ENCODE results near the gene PRDX5. TPM values are rescaled to one million over a fixed set of nuclear protein-coding genes. Genes with fewer than 3 reads are reported as not detected.

The PRDX5 gene
- total RNA-seq, 1 experiment from 2014 or later: 306 TPM

- Histone ChIP-seq H3K9me3 (no peaks in the 10 kb centered on the region), H3K4me3 (ENCODE audit: low read depth, low read length) (no peak overlapping the region), H3K36me3 (ENCODE audit: control insufficient read depth, insufficient read depth, low read length) (peaks cover 4% of the 10 kb centered on the region; the same call in 1 of the 2 replicates), H3K4me1 (peaks cover 16% of the 10 kb centered on the region), H3K27me3 (replicated peaks; ENCODE audit: control insufficient read depth, insufficient read depth, low read length) (no peaks in the 10 kb centered on the region)
- no peaks in the 10 kb centered on the region for H3K9me3 Mint-ChIP-seq (ENCODE audit: unreplicated experiment)
- ChIA-PET POLR2A (no interaction called here), CTCF (interaction anchor here (1.3 kb wide), 1 partner anchor 47 kb away, joined by 3 read pairs; no protein-coding TSS in a partner anchor)
- H3K27ac Mint-ChIP-seq (ENCODE audit: unreplicated experiment): peak overlapping the region; percentile 33
- TF ChIP-seq CTCF (IDR thresholded peaks at IDR 0.05; ENCODE audit: insufficient read depth in 1 of 2, low read depth in 1 of 2, low read length in 1 of 2, severe bottlenecking in 1 of 2, unreplicated experiment in 1 of 2): no peak
- intact Hi-C loops (cut with micrococcal nuclease; ENCODE audit: unreplicated experiment): no loop called here
- no peaks in the 10 kb centered on the region for H3K27me3 Mint-ChIP-seq (ENCODE audit: insufficient read depth, unreplicated experiment)
- BruUV-seq (replicated peaks): no TSS peak
- no peak for DNase-seq
- peaks cover 70% of the 10 kb centered on the region for H3K36me3 Mint-ChIP-seq (ENCODE audit: insufficient read depth, unreplicated experiment)
- peaks cover 16% of the 10 kb centered on the region for H3K4me1 Mint-ChIP-seq (ENCODE audit: low read depth, unreplicated experiment)
- no peak overlapping the region for H3K4me3 Mint-ChIP-seq (ENCODE audit: unreplicated experiment)
Measured at GRCh38 chr11:64312947-64313346, 5.0 kb upstream of the PRDX5 start.

- H3K27me3 ChIP-seq (replicated peaks; ENCODE audit: control insufficient read depth, insufficient read depth, low read length): no peaks in the 10 kb centered on the region
- no peak overlapping the region for H3K4me3 ChIP-seq (ENCODE audit: low read depth, low read length)
- ChIA-PET POLR2A (no interaction called here), CTCF (interaction anchor here (0.7 kb wide), 1 partner anchor 41 kb away, joined by 3 read pairs; no protein-coding TSS in a partner anchor)
- Mint-ChIP-seq H3K36me3 (ENCODE audit: insufficient read depth, unreplicated experiment) (peaks cover 69% of the 10 kb centered on the region), H3K27ac (ENCODE audit: unreplicated experiment) (peak overlapping the region; percentile 33), H3K27me3 (ENCODE audit: insufficient read depth, unreplicated experiment) (no peaks in the 10 kb centered on the region), H3K4me1 (ENCODE audit: low read depth, unreplicated experiment) (peaks cover 16% of the 10 kb centered on the region), H3K9me3 (ENCODE audit: unreplicated experiment) (no peaks in the 10 kb centered on the region), H3K4me3 (ENCODE audit: unreplicated experiment) (no peak overlapping the region)
- no TSS peak for BruUV-seq (replicated peaks)
- H3K36me3 ChIP-seq (ENCODE audit: control insufficient read depth, insufficient read depth, low read length): peaks cover 4% of the 10 kb centered on the region; the same call in 1 of the 2 replicates
- peaks cover 13% of the 10 kb centered on the region for H3K4me1 ChIP-seq
- TF ChIP-seq CTCF (IDR thresholded peaks at IDR 0.05; ENCODE audit: insufficient read depth in 1 of 2, low read depth in 1 of 2, low read length in 1 of 2, severe bottlenecking in 1 of 2, unreplicated experiment in 1 of 2): no peak
- DNase-seq: no peak
- intact Hi-C loops (cut with micrococcal nuclease; ENCODE audit: unreplicated experiment): no loop called here
- no peaks in the 10 kb centered on the region for H3K9me3 ChIP-seq
Measured at GRCh38 chr11:64313491-64314145, 4.3 kb upstream of the PRDX5 start.

- Histone ChIP-seq H3K9me3 (no peaks in the 10 kb centered on the region), H3K36me3 (ENCODE audit: control insufficient read depth, insufficient read depth, low read length) (peaks cover 4% of the 10 kb centered on the region; the same call in 1 of the 2 replicates), H3K4me1 (peaks cover 18% of the 10 kb centered on the region), H3K4me3 (ENCODE audit: low read depth, low read length) (no peak overlapping the region), H3K27me3 (replicated peaks; ENCODE audit: control insufficient read depth, insufficient read depth, low read length) (no peaks in the 10 kb centered on the region)
- Mint-ChIP-seq H3K27me3 (ENCODE audit: insufficient read depth, unreplicated experiment) (no peaks in the 10 kb centered on the region), H3K9me3 (ENCODE audit: unreplicated experiment) (no peaks in the 10 kb centered on the region), H3K27ac (ENCODE audit: unreplicated experiment) (no peak overlapping the region), H3K4me3 (ENCODE audit: unreplicated experiment) (no peak overlapping the region), H3K36me3 (ENCODE audit: insufficient read depth, unreplicated experiment) (peaks cover 76% of the 10 kb centered on the region), H3K4me1 (ENCODE audit: low read depth, unreplicated experiment) (peaks cover 22% of the 10 kb centered on the region)
- TF ChIP-seq CTCF (IDR thresholded peaks at IDR 0.05; ENCODE audit: insufficient read depth in 1 of 2, low read depth in 1 of 2, low read length in 1 of 2, severe bottlenecking in 1 of 2, unreplicated experiment in 1 of 2): no peak
- ChIA-PET POLR2A (no interaction called here), CTCF (interaction anchor here (0.7 kb wide), 2 partner anchors 9 to 41 kb away, joined by 3 read pairs; partner anchors contain the start of gene ESRRA)
- no peak for DNase-seq
- intact Hi-C loops (cut with micrococcal nuclease; ENCODE audit: unreplicated experiment): no loop called here
- BruUV-seq (replicated peaks): no TSS peak
Measured at GRCh38 chr11:64314146-64314804, 3.6 kb upstream of the PRDX5 start.
